IMR-90 (cell line): ENCODE results near the gene CDH7. TPM values are rescaled to one million over a fixed set of nuclear protein-coding genes. Genes with fewer than 3 reads are reported as not detected.

Source experiments
- ATAC-seq: fragments of 200-7000 bp; cut with Tn5 transposase; 2 replicates; pipeline ENCODE4 v1.9.1; 2020; ENCODE audit warnings: low read depth, mild to moderate bottlenecking, moderate library complexity
- BruUV-seq: library from RNA; stranded (reverse); fragments of 400-500 nt; replicated peaks from 2 replicates; lab custom pipeline; 2021; lab: Mats Ljungman, UMichigan
- CTCF ChIA-PET: fragments of 300-600 bp; formaldehyde crosslinking; extraction: SDS; loops from one replicate; lab custom pipeline; 2021; ENCODE audit warnings: antibody characterized with exemption; lab: Yijun Ruan, JAX
- POLR2A ChIA-PET: fragments of 300-600 bp; sonication (Branson Sonifier 250); formaldehyde crosslinking; loops from one replicate; lab custom pipeline; 2022; ENCODE audit warnings: antibody characterized with exemption; ENCODE audit not compliant: unreplicated experiment; lab: Charles Lee
- DNase-seq: peaks from one replicate; pipeline ENCODE4 v3.0.0; 2013
- H2AFZ ChIP-seq: replicated peaks from 2 replicates; pipeline ENCODE3; 2013; ENCODE audit warnings: low read length, mild to moderate bottlenecking; ENCODE audit not compliant: poor library complexity
- H2AK5ac ChIP-seq: 2 replicates; pipeline ENCODE4 v1.6.1; 2013; ENCODE audit warnings: low read depth, low read length, inconsistent platforms
- H2AK9ac ChIP-seq: replicated peaks from 2 replicates; pipeline ENCODE3; 2013; ENCODE audit warnings: mild to moderate bottlenecking, low read depth, low read length, moderate library complexity; ENCODE audit not compliant: poor library complexity
- H2BK120ac ChIP-seq: 2 replicates; pipeline ENCODE4 v1.6.1; 2013; ENCODE audit warnings: low read depth, low read length, inconsistent platforms
- H2BK15ac ChIP-seq: 3 replicates; pipeline ENCODE4 v1.6.1; 2013; ENCODE audit warnings: low read depth, low read length, inconsistent platforms
- H2BK20ac ChIP-seq: 2 replicates; pipeline ENCODE4 v1.6.1; 2013; ENCODE audit warnings: low read depth, mild to moderate bottlenecking, inconsistent platforms, low read length, moderate library complexity
- H2BK5ac ChIP-seq: 2 replicates; pipeline ENCODE4 v1.6.1; 2013; ENCODE audit warnings: mild to moderate bottlenecking, low read depth, low read length, inconsistent platforms; ENCODE audit not compliant: poor library complexity, severe bottlenecking
- H3K14ac ChIP-seq: replicated peaks from 2 replicates; pipeline ENCODE4 v1.6.1; 2013; ENCODE audit warnings: low read depth, low read length, inconsistent platforms
- H3K18ac ChIP-seq: 2 replicates; pipeline ENCODE4 v1.6.1; 2013; ENCODE audit warnings: low read depth, low read length, control low read depth
- H3K23ac ChIP-seq: 2 replicates; pipeline ENCODE4 v1.6.1; 2013; ENCODE audit warnings: low read depth, low read length, inconsistent platforms
- H3K27ac ChIP-seq: 2 replicates; pipeline ENCODE4 v1.5.1; 2013; ENCODE audit warnings: mild to moderate bottlenecking, control low read depth, low read length; ENCODE audit not compliant: insufficient read depth
- H3K27me3 ChIP-seq: 2 replicates; pipeline ENCODE4 v1.6.1; 2013; ENCODE audit warnings: low read length; ENCODE audit not compliant: control insufficient read depth, insufficient read depth
- H3K36me3 ChIP-seq: 2 replicates; pipeline ENCODE4 v1.6.1; 2013; ENCODE audit warnings: low read length, mixed read lengths; ENCODE audit not compliant: control insufficient read depth, insufficient read depth
- H3K4ac ChIP-seq: 2 replicates; pipeline ENCODE4 v1.6.1; 2013; ENCODE audit warnings: low read depth, low read length, inconsistent platforms
- H3K4me1 ChIP-seq: 2 replicates; pipeline ENCODE4 v1.6.1; 2013; ENCODE audit warnings: low read length, mixed read lengths; ENCODE audit not compliant: control insufficient read depth, insufficient read depth
- H3K4me2 ChIP-seq: 2 replicates; pipeline ENCODE4 v1.6.1; 2013; ENCODE audit warnings: low read depth, mild to moderate bottlenecking, control low read depth, low read length, moderate library complexity
- H3K4me3 ChIP-seq: 2 replicates; pipeline ENCODE4 v1.5.1; 2013; ENCODE audit warnings: low read depth, mild to moderate bottlenecking, control low read depth, low read length, moderate library complexity; ENCODE audit not compliant: insufficient read depth
- H3K56ac ChIP-seq: 2 replicates; pipeline ENCODE4 v1.6.1; 2013; ENCODE audit warnings: low read length, inconsistent platforms; ENCODE audit not compliant: insufficient read depth; ENCODE audit errors: extremely low read depth
- H3K79me1 ChIP-seq, 2 experiments: 2 replicates each; pipeline ENCODE4 v1.6.1; 2013; ENCODE audit warnings: low read length in 2 of 2, inconsistent platforms in 1 of 2, low read depth in 1 of 2
- H3K9ac ChIP-seq: 2 replicates; pipeline ENCODE4 v1.6.1; 2013; ENCODE audit warnings: low read depth, low read length, control low read depth
- H3K9me1 ChIP-seq: 2 replicates; pipeline ENCODE4 v1.6.1; 2013; ENCODE audit warnings: low read length, inconsistent platforms; ENCODE audit not compliant: insufficient read depth
- H3K9me3 ChIP-seq: 2 replicates; pipeline ENCODE4 v1.6.1; 2013; ENCODE audit warnings: low read length; ENCODE audit not compliant: control insufficient read depth, insufficient read depth
- H4K20me1 ChIP-seq: 2 replicates; pipeline ENCODE4 v1.6.1; 2013; ENCODE audit warnings: low read length, inconsistent platforms; ENCODE audit not compliant: insufficient read depth
- H4K5ac ChIP-seq: 2 replicates; pipeline ENCODE4 v1.6.1; 2013; ENCODE audit warnings: mild to moderate bottlenecking, low read depth, low read length, control low read depth
- H4K8ac ChIP-seq, 2 experiments: 2 replicates each; pipeline ENCODE4 v1.6.1; 2013; ENCODE audit warnings: low read depth in 2 of 2, low read length in 2 of 2, control low read depth in 1 of 2, inconsistent platforms in 1 of 2
- H4K91ac ChIP-seq: 2 replicates; pipeline ENCODE4 v1.6.1; 2013; ENCODE audit warnings: low read depth, low read length, inconsistent platforms; ENCODE audit not compliant: insufficient read depth
- BHLHE40 ChIP-seq: fragments of 150-350 bp; IDR thresholded peaks from 2 replicates; pipeline ENCODE4 v1.6.1; 2016; ENCODE audit warnings: mild to moderate bottlenecking, low read depth, low read length
- WGBS, 2 experiments: methylation state at CpG; one replicate each; pipeline versions ENCODE4 v1.1.5 to v1.1.7; 2013; ENCODE audit warnings: missing lambda C conversion rate in 2 of 2; ENCODE audit not compliant: insufficient read length in 1 of 2; ENCODE audit errors: extremely low coverage in 2 of 2; 5-methylcytosine and 5-hydroxymethylcytosine counted together
- dilution Hi-C: fragments of 300-500 bp; cut with HindIII; formaldehyde crosslinking; loops from one replicate; pipeline ENCODE4 v1.14.3; 2018; ENCODE audit warnings: low sequenced_read_pairs; ENCODE audit not compliant: unreplicated experiment
- in situ Hi-C: fragments of 300-500 bp; cut with MboI; formaldehyde crosslinking; loops from 3 replicates; pipeline ENCODE4 v1.14.3; 2019; ENCODE audit warnings: low sequenced_read_pairs, inconsistent platforms, mixed read lengths
- intact Hi-C: fragments of 100-400 bp; cut with micrococcal nuclease; formaldehyde crosslinking; loops from 2 replicates; pipeline ENCODE4 v1.10.0; 2022
- polyA plus RNA-seq, 3 experiments: library from polyadenylated mRNA; depleted of rRNA; stranded (reverse); fragments of >200 nt; gene quantifications; 2 replicates each; pipeline ENCODE4 v1.2.3, GENCODE V29; 2012; ENCODE audit warnings: low replicate concordance in 1 of 3
- total RNA-seq: library from RNA; depleted of rRNA; stranded (reverse); fragments of >200 nt; gene quantifications from 2 replicates; pipeline ENCODE4 v1.2.3, GENCODE V29; 2012

The CDH7 gene
- total and polyA plus RNA-seq, 2 of the 4 experiments (the other 2 are of a cell fraction): not detected

DNA sequence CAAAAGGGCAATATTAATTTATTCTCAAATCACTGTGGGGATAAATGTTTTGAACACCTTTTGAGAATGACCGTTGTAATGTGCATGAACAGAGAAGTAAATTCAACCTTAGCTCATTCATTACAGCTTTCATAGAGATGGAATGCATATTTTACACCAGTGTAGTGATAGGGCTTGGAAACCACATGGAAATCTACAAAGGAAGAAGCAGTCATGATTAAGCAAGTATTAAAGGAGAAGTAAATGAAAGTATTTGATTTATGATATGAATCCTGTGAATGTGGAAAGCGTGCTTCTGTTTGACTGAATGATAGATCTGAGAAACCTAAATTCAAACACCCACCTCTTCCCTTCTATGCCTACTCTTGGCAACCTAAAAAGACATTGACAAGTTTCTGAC lies 64.7 kb downstream of the CDH7 start:
- no peak overlapping the region for H2BK120ac ChIP-seq
- no peak overlapping the region for H2BK5ac ChIP-seq
- in situ Hi-C loops: no loop called here
- H2AFZ ChIP-seq: no peak overlapping the region
- ChIA-PET POLR2A (no interaction called here), CTCF (no interaction called here)
- H3K56ac ChIP-seq: no peak overlapping the region
- intact Hi-C loops: no loop called here
- H3K9me3 ChIP-seq: peaks cover 2% of the 10 kb centered on the region; the same call in 1 of the 2 replicates
- no peak overlapping the region for H2BK15ac ChIP-seq
- H3K27me3 ChIP-seq: no peaks in the 10 kb centered on the region
- no peak overlapping the region for H3K4me2 ChIP-seq
- no peaks in the 10 kb centered on the region for H3K4me1 ChIP-seq
- no peak overlapping the region for H3K4ac ChIP-seq
- H3K79me1 ChIP-seq: no peaks in the 10 kb centered on the region
- no peak overlapping the region for H2AK9ac ChIP-seq
- TF ChIP-seq BHLHE40: no peak
- H3K27ac ChIP-seq: no peak overlapping the region
- dilution Hi-C loops: no loop called here
- H3K14ac ChIP-seq: no peak overlapping the region
- H3K23ac ChIP-seq: no peak overlapping the region
- no peak overlapping the region for H4K91ac ChIP-seq
- H3K4me3 ChIP-seq: no peak overlapping the region
- BruUV-seq: no TSS peak
- no peak overlapping the region for H3K18ac ChIP-seq
- H4K5ac ChIP-seq: no peak overlapping the region
- H3K9ac ChIP-seq: no peak overlapping the region
- no peaks in the 10 kb centered on the region for H3K9me1 ChIP-seq
- ATAC-seq (no peak), DNase-seq (no peak)
- H2BK20ac ChIP-seq: no peak overlapping the region
- no peaks in the 10 kb centered on the region for H4K20me1 ChIP-seq
- no peaks in the 10 kb centered on the region for H3K36me3 ChIP-seq
- WGBS, 2 experiments: no CpG with 5 or more reads among the region's 2 CpGs
- H2AK5ac ChIP-seq: no peak overlapping the region
- H4K8ac ChIP-seq: no peak overlapping the region
